ENCODE data around the gene ZBTB24.
"Not testable (repeated sequence)": the region's sequence is repeated elsewhere in the genome, so short reads cannot be mapped to it uniquely, and the experiment has no call there.

The ZBTB24 gene

GRCh38 chr6:109521080-109521479 is 38.1 kb upstream of the ZBTB24 start:
- DNase-seq (ENCODE audit: low spot score), result no peak
- in situ Hi-C loops (cut with MboI; ENCODE audit: low pct_unique_long_range_greater_than_20kb, low sequenced_read_pairs, unreplicated experiment), result loop anchor here (10.0 to 25.0 kb wide), 2 partner anchors 166 to 514 kb away; partner anchors contain the start of genes AK9 and FIG4
- no peak for TF ChIP-seq CTCF (IDR thresholded peaks at IDR 0.05; ENCODE audit: extremely low read depth, insufficient read depth, missing control alignments)

- DNase-seq (ENCODE audit: low spot score), result not testable (repeated sequence)
- in situ Hi-C loops (cut with MboI; ENCODE audit: low pct_unique_long_range_greater_than_20kb, low sequenced_read_pairs, unreplicated experiment), result loop anchor here (10.0 to 25.0 kb wide), 2 partner anchors 168 to 515 kb away; partner anchors contain the start of genes AK9 and FIG4
Observed at GRCh38 chr6:109519647-109520046, 36.6 kb upstream of the ZBTB24 start.

- in situ Hi-C loops (cut with MboI; ENCODE audit: low pct_unique_long_range_greater_than_20kb, low sequenced_read_pairs, unreplicated experiment), result loop anchor here (25.0 kb wide), 1 partner anchor 170 kb away; the partner anchor contains the start of genes AK9 and FIG4
- no peak for TF ChIP-seq CTCF (IDR thresholded peaks at IDR 0.05; ENCODE audit: extremely low read depth, insufficient read depth, missing control alignments)
- no peak for DNase-seq (ENCODE audit: low spot score)
Observed at GRCh38 chr6:109516929-109517328, 33.9 kb upstream of the ZBTB24 start.

DNA sequence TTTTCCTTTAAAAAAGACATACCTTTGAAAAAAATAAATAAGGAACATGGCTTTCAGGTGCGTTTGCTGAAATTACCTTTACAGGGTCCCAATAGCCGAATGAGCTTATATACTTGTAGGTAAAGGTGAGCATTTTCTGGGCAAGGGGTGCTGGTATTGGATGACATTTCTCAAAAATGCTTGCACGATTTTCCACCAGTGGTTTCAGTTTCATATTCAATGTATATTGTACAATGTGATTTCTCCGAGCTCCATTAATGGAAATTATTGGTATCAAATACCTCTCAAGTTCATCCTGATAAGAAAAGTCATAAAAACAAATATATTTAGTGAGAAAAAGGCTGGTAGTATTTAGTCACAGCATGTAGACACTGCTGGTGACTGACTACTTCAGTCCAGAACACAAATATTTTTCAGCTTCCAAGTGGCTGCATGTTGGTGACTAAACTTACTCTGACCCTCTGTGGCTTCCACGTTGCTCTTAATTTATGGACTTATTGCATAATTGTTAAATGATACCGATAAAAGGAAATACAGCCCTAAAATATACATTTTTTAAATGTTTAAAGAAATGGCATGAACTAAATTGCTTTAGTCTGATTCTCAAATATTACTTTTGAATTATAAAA is 32.9 kb upstream of the ZBTB24 start:
- no peak for TF ChIP-seq CTCF (IDR thresholded peaks at IDR 0.05; ENCODE audit: extremely low read depth, insufficient read depth, missing control alignments)
- no peak for DNase-seq (ENCODE audit: low spot score)
- in situ Hi-C loops (cut with MboI; ENCODE audit: low pct_unique_long_range_greater_than_20kb, low sequenced_read_pairs, unreplicated experiment), result loop anchor here (25.0 kb wide), 1 partner anchor 171 kb away; the partner anchor contains the start of genes AK9 and FIG4

- in situ Hi-C loops (cut with MboI; ENCODE audit: low pct_unique_long_range_greater_than_20kb, low sequenced_read_pairs, unreplicated experiment), result loop anchor here (25.0 kb wide), 1 partner anchor 172 kb away; the partner anchor contains the start of genes AK9 and FIG4
- TF ChIP-seq CTCF (IDR thresholded peaks at IDR 0.05; ENCODE audit: extremely low read depth, insufficient read depth, missing control alignments), result no peak
- DNase-seq (ENCODE audit: low spot score), result no peak
Observed at GRCh38 chr6:109514946-109515345, 31.9 kb upstream of the ZBTB24 start.

GRCh38 chr6:109513571-109514071 is 30.6 kb upstream of the ZBTB24 start:
- TF ChIP-seq CTCF (IDR thresholded peaks at IDR 0.05; ENCODE audit: extremely low read depth, insufficient read depth, missing control alignments), result no peak
- DNase-seq (ENCODE audit: low spot score), result no peak

DNA sequence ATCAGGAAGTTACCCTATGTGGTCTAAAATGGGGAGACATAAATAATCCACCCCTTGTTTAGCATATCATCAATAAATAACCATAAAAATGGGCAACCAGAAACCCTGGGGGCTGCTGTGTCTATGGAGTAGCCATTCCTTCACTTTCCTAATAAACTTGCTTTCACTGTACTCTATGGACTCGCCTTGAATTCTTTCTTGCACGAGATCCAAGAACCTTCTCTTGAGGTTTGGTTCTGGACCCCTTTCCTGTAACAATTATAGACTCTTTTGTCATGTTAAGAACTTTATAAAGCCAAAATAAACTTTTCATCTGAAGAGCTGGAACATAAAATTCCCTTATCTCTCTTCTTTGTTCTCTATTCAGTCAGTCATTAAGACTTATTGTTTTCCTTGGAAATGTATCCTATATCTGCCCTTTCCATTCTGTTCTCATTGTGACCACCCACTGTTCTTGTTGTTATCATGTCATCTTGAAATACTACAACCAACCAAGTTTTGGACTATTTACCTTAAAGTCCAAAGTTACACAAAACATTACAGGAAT is 29.3 kb upstream of the ZBTB24 start:
- DNase-seq (ENCODE audit: low spot score), result no peak
- no peak for TF ChIP-seq CTCF (IDR thresholded peaks at IDR 0.05; ENCODE audit: extremely low read depth, insufficient read depth, missing control alignments)
- in situ Hi-C loops (cut with MboI; ENCODE audit: low pct_unique_long_range_greater_than_20kb, low sequenced_read_pairs, unreplicated experiment), result loop anchor here (25.0 kb wide), 1 partner anchor 175 kb away; the partner anchor contains the start of genes AK9 and FIG4

More at GRCh38 chr6:109513571-109514071, 30.6 kb upstream of the ZBTB24 start:
- in situ Hi-C loops (cut with MboI; ENCODE audit: low pct_unique_long_range_greater_than_20kb, low sequenced_read_pairs, unreplicated experiment), result loop anchor here (25.0 kb wide), 1 partner anchor 174 kb away; the partner anchor contains the start of genes AK9 and FIG4

Measured in GM13977 (cell line).